ENCODE data around the gene PACS1. TPM values are rescaled to one million over a fixed set of nuclear protein-coding genes. Genes with fewer than 3 reads are reported as not detected.

PACS1 gene
- total and polyA plus RNA-seq, 2 donors = 9.2 to 29.5 TPM

DNA sequence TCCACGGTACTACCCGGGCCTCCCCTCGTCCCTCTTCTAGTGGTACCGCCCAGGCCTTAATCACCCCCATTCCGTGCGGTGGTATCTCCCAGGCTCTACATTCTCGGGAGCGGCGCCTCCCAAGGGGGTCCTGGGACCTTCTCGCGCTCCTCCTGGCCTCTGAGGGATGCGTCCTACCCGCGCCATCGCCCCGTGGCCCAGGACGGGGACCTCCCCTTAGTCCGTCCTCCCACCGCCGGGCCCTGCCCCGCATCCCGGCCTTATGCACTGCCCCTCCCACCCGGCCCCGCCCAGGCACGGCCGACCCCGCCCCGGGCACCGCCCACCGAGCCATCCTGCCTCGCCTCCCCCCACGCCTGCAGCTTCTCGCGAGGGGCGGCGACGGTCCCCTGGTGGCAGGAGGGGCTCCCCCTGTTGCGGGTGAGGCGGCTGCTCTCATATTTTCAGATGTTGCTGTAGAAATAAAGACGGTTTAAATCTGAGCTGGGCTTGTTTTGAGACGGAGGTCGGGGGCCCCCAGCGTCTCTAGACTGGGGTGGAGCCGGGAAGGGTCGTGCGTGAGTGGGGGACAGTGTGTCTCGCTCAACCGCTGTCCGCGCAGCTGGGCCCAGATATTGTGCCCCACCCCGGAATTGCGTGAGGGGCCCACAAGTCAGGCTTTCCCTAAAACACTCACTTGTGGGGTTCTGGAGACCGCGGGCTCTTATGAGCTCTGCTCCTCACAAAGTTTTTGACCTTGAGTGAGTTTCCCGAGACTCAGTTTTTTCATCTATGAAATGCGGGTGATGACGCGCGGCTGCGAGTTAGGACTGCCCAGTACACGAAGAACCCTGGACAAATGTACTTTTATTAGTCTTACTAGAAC is 197.5 kb downstream of the PACS1 start:
- Histone ChIP-seq H3K9me3 (ENCODE audit: control insufficient read depth in 2 of 2, insufficient read depth in 1 of 2, low read length in 1 of 2) (peaks cover 0 to 4% of the 10 kb centered on the region in 2 donors), H3K4me3 (ENCODE audit: low read length in 2 of 2) (peak overlapping the region; percentile 73 to 98), H3K4me1 (ENCODE audit: control insufficient read depth in 2 of 2, insufficient read depth in 2 of 2, low read length in 2 of 2) (peaks cover 14 to 47% of the 10 kb centered on the region in 2 donors), H3K36me3 (ENCODE audit: control insufficient read depth in 2 of 2, insufficient read depth in 2 of 2, low read length in 1 of 2) (peaks cover 56 to 70% of the 10 kb centered on the region in 2 donors), H3K27ac (ENCODE audit: low read depth in 1 of 2, low read length in 1 of 2) (peak overlapping the region; percentile 93 to 95), H3K27me3 (ENCODE audit: control insufficient read depth in 2 of 2, insufficient read depth in 1 of 2, low read length in 1 of 2) (no peaks in the 10 kb centered on the region)
- WGBS = 1% methylated on average over 61 of the region's 61 CpGs
- peak in 7 of 9 donors; percentile 78 to 94 (median 86) for DNase-seq (ENCODE audit: low read depth in 6 of 9, low spot score in 9 of 9)

DNA sequence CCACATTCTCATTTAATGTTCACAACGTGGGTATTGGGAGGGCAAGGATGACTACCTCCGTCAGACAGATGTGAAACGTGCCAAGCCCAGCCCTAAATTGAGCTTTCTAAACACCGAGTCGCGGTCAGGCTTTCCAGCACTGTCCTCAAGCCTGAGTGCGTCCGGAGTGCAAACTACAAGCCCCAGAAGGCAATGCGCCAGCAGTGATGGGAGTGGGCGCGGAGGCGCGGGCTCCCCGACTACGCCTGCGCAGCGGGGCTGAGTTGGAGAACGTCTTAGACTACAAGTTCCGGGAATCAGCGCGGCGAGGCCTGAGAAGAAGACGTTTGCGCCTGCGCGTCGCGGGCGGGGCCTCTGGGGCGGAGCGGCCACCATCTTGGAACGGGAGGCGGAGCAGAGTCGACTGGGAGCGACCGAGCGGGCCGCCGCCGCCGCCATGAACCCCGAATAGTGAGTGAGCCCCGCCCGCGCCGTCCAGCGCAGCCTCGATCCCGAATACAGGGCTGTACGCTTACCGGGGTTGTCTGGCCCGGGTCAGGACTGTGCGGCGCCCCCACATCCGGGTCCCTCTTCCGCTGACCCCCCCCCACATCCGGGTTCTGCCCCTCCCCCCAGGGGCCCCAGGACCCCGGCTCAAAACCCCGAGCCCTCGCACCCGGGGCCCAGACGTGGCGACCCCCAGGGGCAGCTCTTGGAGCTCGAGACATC is 198.3 kb downstream of the PACS1 start, which contains the start of gene RAB1B:
TSS of gene RAB1B (plus strand) at position 396 of the 708 bp plus-strand sequence. CDS start at position 437, 41 bp downstream.
- peak within 1 kb of the TSS; percentile 93 to 95 for H3K27ac ChIP-seq (ENCODE audit: low read depth in 1 of 2, low read length in 1 of 2)
- WGBS = under 1% methylated on average over 64 of the region's 64 CpGs
- H3K36me3 ChIP-seq (ENCODE audit: control insufficient read depth in 2 of 2, insufficient read depth in 2 of 2, low read length in 1 of 2) = peaks cover 56 to 70% of the 10 kb centered on the region in 2 donors
- peak within 1 kb of the TSS; percentile 73 to 98 for H3K4me3 ChIP-seq (ENCODE audit: low read length in 2 of 2)
- peak; percentile 98 to 100 (median 100) for DNase-seq (ENCODE audit: low read depth in 6 of 9, low spot score in 9 of 9)
- peaks cover 0 to 4% of the 10 kb centered on the region in 2 donors for H3K9me3 ChIP-seq (ENCODE audit: control insufficient read depth in 2 of 2, insufficient read depth in 1 of 2, low read length in 1 of 2)
- H3K4me1 ChIP-seq (ENCODE audit: control insufficient read depth in 2 of 2, insufficient read depth in 2 of 2, low read length in 2 of 2) = peaks cover 14 to 54% of the 10 kb centered on the region in 2 donors
- H3K27me3 ChIP-seq (ENCODE audit: control insufficient read depth in 2 of 2, insufficient read depth in 1 of 2, low read length in 1 of 2) = no peaks in the 10 kb centered on the region

DNA sequence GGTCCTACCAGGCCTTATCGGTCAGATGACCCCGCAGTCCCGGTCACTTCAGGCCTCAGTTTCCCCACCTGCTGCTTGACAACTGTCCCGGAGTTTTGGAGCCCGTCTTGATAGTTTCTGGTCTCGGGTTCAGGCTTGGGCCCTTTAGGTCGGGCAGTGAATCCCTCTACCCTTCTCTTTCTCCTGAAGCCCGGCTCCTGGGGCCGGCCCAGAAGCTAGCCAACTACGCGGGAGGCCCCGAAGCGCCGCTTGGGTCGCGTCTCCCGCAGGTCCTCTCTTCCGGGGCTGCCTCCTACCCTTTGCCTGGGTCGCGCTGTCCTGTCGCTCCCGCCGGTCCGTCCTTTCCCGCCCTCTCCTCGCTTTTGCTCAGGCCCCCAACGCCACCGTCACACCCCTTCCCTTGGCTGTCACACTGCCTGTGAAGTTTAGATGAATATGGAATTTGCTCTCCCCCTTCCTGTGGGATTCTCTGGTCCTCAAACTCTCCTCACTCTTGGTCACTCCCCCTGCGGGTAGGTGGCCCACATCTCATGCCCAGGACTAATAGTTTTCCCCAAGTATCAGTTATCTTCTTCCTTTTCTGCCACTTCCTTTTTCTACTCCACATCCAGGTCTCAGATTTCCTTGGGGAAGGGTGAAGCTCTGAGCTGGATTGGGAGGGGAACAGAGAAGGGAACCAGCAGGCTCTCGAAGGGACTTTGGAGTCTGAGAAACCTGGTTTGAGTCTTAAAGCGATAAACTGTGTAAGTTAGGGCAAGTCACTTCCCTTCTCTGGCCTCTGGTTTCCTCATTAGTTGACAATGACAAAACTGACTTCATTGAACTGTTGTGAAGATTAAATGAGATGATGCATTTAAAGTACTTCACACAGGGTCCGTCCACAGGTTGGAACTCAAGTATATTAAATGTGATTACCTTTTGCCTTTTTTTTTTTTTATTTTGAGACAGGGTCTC is 199.2 kb downstream of the PACS1 start:
- Histone ChIP-seq H3K27me3 (ENCODE audit: control insufficient read depth in 2 of 2, insufficient read depth in 1 of 2, low read length in 1 of 2) (no peaks in the 10 kb centered on the region), H3K36me3 (ENCODE audit: control insufficient read depth in 2 of 2, insufficient read depth in 2 of 2, low read length in 1 of 2) (peaks cover 56 to 70% of the 10 kb centered on the region in 2 donors), H3K27ac (ENCODE audit: low read depth in 1 of 2, low read length in 1 of 2) (peak overlapping the region; percentile 72 to 92), H3K4me3 (ENCODE audit: low read length in 2 of 2) (peak overlapping the region; percentile 73 to 98), H3K4me1 (ENCODE audit: control insufficient read depth in 2 of 2, insufficient read depth in 2 of 2, low read length in 2 of 2) (peaks cover 16 to 62% of the 10 kb centered on the region in 2 donors), H3K9me3 (ENCODE audit: control insufficient read depth in 2 of 2, insufficient read depth in 1 of 2, low read length in 1 of 2) (peaks cover 0 to 4% of the 10 kb centered on the region in 2 donors)
- WGBS = 3% methylated on average over 32 of the region's 32 CpGs
- DNase-seq (ENCODE audit: low read depth in 6 of 9, low spot score in 9 of 9) = peak in 1 of 9 donors; percentile 45

GRCh38 chr11:66271816-66272215 is 201.7 kb downstream of the PACS1 start:
- Histone ChIP-seq H3K27me3 (ENCODE audit: control insufficient read depth in 2 of 2, insufficient read depth in 1 of 2, low read length in 1 of 2) (no peaks in the 10 kb centered on the region), H3K4me1 (ENCODE audit: control insufficient read depth in 2 of 2, insufficient read depth in 2 of 2, low read length in 2 of 2) (peaks cover 35 to 84% of the 10 kb centered on the region in 2 donors), H3K27ac (ENCODE audit: low read depth in 1 of 2, low read length in 1 of 2) (no peak overlapping the region), H3K4me3 (ENCODE audit: low read length in 2 of 2) (no peak overlapping the region), H3K36me3 (ENCODE audit: control insufficient read depth in 2 of 2, insufficient read depth in 2 of 2, low read length in 1 of 2) (peaks cover 53 to 68% of the 10 kb centered on the region in 2 donors), H3K9me3 (ENCODE audit: control insufficient read depth in 2 of 2, insufficient read depth in 1 of 2, low read length in 1 of 2) (peaks cover 0 to 4% of the 10 kb centered on the region in 2 donors)
- DNase-seq (ENCODE audit: low read depth in 6 of 9, low spot score in 9 of 9) = no peak
- WGBS = 95% methylated on average over 7 of the region's 7 CpGs

DNA sequence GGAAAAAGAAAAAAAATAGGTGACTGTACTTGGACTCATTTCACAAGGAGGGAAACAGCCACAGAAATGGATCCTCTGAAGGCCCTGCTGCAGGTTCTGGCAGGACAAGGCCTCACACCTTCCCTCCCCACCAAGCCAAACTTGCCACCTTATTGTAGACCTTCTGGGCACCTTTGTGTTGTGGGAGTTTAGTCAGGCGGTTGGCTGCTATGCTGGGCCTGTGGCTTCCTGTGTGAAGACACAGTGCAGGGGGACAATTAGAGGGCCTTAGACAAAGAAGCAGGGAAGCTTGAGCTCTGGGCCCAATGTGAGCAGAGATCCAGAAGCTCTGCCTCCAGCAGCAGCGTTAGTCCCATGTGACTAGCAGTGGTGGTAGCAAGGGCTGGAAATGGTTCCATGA is 202.5 kb downstream of the PACS1 start:
- no peak overlapping the region for H3K27ac ChIP-seq (ENCODE audit: low read depth in 1 of 2, low read length in 1 of 2)
- H3K27me3 ChIP-seq (ENCODE audit: control insufficient read depth in 2 of 2, insufficient read depth in 1 of 2, low read length in 1 of 2) = peaks cover 0 to under 1% of the 10 kb centered on the region in 2 donors
- H3K36me3 ChIP-seq (ENCODE audit: control insufficient read depth in 2 of 2, insufficient read depth in 2 of 2, low read length in 1 of 2) = peaks cover 50 to 65% of the 10 kb centered on the region in 2 donors
- no peak for DNase-seq (ENCODE audit: low read depth in 6 of 9, low spot score in 9 of 9)
- H3K4me1 ChIP-seq (ENCODE audit: control insufficient read depth in 2 of 2, insufficient read depth in 2 of 2, low read length in 2 of 2) = peaks cover 37 to 85% of the 10 kb centered on the region in 2 donors
- H3K9me3 ChIP-seq (ENCODE audit: control insufficient read depth in 2 of 2, insufficient read depth in 1 of 2, low read length in 1 of 2) = peaks cover 0 to 4% of the 10 kb centered on the region in 2 donors
- H3K4me3 ChIP-seq (ENCODE audit: low read length in 2 of 2) = no peak overlapping the region
- WGBS = 87% methylated on average over 2 of the region's 2 CpGs

GRCh38 chr11:66274219-66274618 is 204.1 kb downstream of the PACS1 start:
- no peak for DNase-seq (ENCODE audit: low read depth in 6 of 9, low spot score in 9 of 9)
- Histone ChIP-seq H3K27me3 (ENCODE audit: control insufficient read depth in 2 of 2, insufficient read depth in 1 of 2, low read length in 1 of 2) (peaks cover 0 to 9% of the 10 kb centered on the region in 2 donors), H3K4me3 (ENCODE audit: low read length in 2 of 2) (no peak overlapping the region), H3K36me3 (ENCODE audit: control insufficient read depth in 2 of 2, insufficient read depth in 2 of 2, low read length in 1 of 2) (peaks cover 50 to 65% of the 10 kb centered on the region in 2 donors), H3K4me1 (ENCODE audit: control insufficient read depth in 2 of 2, insufficient read depth in 2 of 2, low read length in 2 of 2) (peaks cover 46 to 85% of the 10 kb centered on the region in 2 donors), H3K9me3 (ENCODE audit: control insufficient read depth in 2 of 2, insufficient read depth in 1 of 2, low read length in 1 of 2) (no peaks in the 10 kb centered on the region), H3K27ac (ENCODE audit: low read depth in 1 of 2, low read length in 1 of 2) (no peak overlapping the region)
- 93% methylated on average over 1 of the region's 1 CpG for WGBS

DNA sequence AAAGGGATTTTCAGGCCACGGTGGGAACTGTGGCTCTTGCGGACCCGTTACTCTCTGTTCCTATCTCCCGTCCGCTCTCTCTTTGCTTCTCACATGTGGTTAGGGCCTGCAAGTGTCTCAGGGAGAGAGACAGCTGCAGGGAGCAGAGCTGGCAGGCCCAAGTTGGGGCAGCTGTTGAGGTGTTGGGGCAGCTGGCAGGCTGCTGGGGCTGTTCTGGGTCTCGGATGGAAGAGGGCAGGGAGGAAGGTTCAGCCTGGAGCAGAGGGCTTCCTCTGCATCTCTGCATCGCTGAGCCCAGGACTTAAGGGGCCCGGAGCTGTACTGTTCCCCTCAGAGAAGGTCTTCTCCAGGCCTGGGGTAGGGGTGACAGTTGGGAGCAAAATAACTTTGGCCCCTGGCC is 205.3 kb downstream of the PACS1 start:
- Histone ChIP-seq H3K27me3 (ENCODE audit: control insufficient read depth in 2 of 2, insufficient read depth in 1 of 2, low read length in 1 of 2) (peaks cover 0 to 11% of the 10 kb centered on the region in 2 donors), H3K27ac (ENCODE audit: low read depth in 1 of 2, low read length in 1 of 2) (peak overlapping the region; percentile 36 to 81), H3K36me3 (ENCODE audit: control insufficient read depth in 2 of 2, insufficient read depth in 2 of 2, low read length in 1 of 2) (peaks cover 53 to 58% of the 10 kb centered on the region in 2 donors), H3K4me1 (ENCODE audit: control insufficient read depth in 2 of 2, insufficient read depth in 2 of 2, low read length in 2 of 2) (peaks cover 43 to 85% of the 10 kb centered on the region in 2 donors), H3K9me3 (ENCODE audit: control insufficient read depth in 2 of 2, insufficient read depth in 1 of 2, low read length in 1 of 2) (no peaks in the 10 kb centered on the region), H3K4me3 (ENCODE audit: low read length in 2 of 2) (peak overlapping the region in 1 of 2 donors; percentile 6)
- DNase-seq (ENCODE audit: low read depth in 6 of 9, low spot score in 9 of 9) = peak in 1 of 9 donors; percentile 77
- WGBS = 37% methylated on average over 8 of the region's 8 CpGs

DNA sequence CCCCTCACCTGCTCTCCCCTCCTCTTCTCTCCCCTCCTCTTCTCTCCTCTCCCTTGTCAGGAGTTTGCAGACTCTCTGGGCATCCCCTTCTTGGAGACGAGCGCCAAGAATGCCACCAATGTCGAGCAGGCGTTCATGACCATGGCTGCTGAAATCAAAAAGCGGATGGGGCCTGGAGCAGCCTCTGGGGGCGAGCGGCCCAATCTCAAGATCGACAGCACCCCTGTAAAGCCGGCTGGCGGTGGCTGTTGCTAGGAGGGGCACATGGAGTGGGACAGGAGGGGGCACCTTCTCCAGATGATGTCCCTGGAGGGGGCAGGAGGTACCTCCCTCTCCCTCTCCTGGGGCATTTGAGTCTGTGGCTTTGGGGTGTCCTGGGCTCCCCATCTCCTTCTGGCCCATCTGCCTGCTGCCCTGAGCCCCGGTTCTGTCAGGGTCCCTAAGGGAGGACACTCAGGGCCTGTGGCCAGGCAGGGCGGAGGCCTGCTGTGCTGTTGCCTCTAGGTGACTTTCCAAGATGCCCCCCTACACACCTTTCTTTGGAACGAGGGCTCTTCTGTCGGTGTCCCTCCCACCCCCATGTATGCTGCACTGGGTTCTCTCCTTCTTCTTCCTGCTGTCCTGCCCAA is 206.0 kb downstream of the PACS1 start:
- peaks cover 52 to 53% of the 10 kb centered on the region in 2 donors for H3K36me3 ChIP-seq (ENCODE audit: control insufficient read depth in 2 of 2, insufficient read depth in 2 of 2, low read length in 1 of 2)
- peak overlapping the region in 1 of 2 donors; percentile 81 for H3K27ac ChIP-seq (ENCODE audit: low read depth in 1 of 2, low read length in 1 of 2)
- H3K4me3 ChIP-seq (ENCODE audit: low read length in 2 of 2) = no peak overlapping the region
- 97% methylated on average over 14 of the region's 14 CpGs for WGBS
- peaks cover 42 to 85% of the 10 kb centered on the region in 2 donors for H3K4me1 ChIP-seq (ENCODE audit: control insufficient read depth in 2 of 2, insufficient read depth in 2 of 2, low read length in 2 of 2)
- peaks cover 0 to 11% of the 10 kb centered on the region in 2 donors for H3K27me3 ChIP-seq (ENCODE audit: control insufficient read depth in 2 of 2, insufficient read depth in 1 of 2, low read length in 1 of 2)
- DNase-seq (ENCODE audit: low read depth in 6 of 9, low spot score in 9 of 9) = no peak
- H3K9me3 ChIP-seq (ENCODE audit: control insufficient read depth in 2 of 2, insufficient read depth in 1 of 2, low read length in 1 of 2) = no peaks in the 10 kb centered on the region

Measured in thymus (tissue), 11 donors.